ENCODE measurements around the gene ST6GAL1. TPM values are rescaled to one million over a fixed set of nuclear protein-coding genes. Genes with fewer than 3 reads are reported as not detected.

Gene ST6GAL1
- total RNA-seq, 1 experiment from 2014 or later: 3.3 TPM

DNA sequence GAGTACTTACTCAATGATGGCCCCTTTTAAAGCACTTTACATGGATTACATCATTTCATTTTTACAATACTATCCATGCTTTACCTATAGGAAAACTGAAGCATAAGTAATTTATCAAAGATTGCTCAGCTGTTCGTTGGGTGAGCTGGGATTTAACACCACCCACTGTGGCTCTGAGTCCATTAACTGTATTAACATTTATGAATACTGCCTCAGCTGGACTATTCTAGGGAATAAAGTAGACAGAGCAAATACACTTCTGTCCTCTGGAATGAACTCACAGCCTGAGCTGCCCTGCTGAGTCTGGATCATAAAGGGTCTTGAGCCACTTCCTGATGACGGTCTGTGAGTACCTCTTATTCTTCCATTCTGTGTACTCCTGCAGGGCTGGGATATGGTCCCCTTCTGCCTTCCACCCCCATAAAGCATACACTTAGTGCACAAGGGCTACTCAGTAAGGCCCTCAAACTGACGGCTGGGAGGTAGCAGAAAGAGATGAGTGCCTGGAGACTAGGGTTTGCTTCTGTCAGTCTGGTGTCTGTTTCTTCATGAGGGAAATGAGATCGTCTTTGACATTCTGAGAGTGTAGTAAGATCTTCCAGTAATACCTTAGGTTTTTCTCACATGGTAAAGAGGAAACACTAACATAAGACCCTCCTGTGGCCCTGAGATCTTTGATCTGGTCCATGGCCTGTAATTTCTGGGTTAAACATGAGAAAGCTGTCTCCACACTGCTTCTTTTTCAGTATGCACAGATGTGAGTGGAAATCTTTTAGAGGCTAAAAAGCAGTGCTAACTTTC, 12.6 kb upstream of the ST6GAL1 start:
- Histone ChIP-seq H3K27me3 (ENCODE audit: control insufficient read depth, insufficient read depth, low read length) (no peaks in the 10 kb centered on the region; the same call in 1 of the 2 replicates), H3K9me3 (ENCODE audit: control insufficient read depth, insufficient read depth, low read depth, low read length) (no peaks in the 10 kb centered on the region), H3K36me3 (ENCODE audit: control insufficient read depth, insufficient read depth, low read length) (no peaks in the 10 kb centered on the region), H3K4me3 (ENCODE audit: low read depth in 2 of 2, low read length in 2 of 2) (no peak overlapping the region), H3K27ac (ENCODE audit: low read length) (no peak overlapping the region), H3K4me1 (ENCODE audit: control insufficient read depth, insufficient read depth, low read length) (no peaks in the 10 kb centered on the region)
- in situ Hi-C loops (cut with HindIII; ENCODE audit: low pct_unique_long_range_greater_than_20kb, low sequenced_read_pairs) (no loop called here), intact Hi-C loops (cut with micrococcal nuclease; ENCODE audit: unreplicated experiment) (no loop called here)
- 0 out of 2 replicates have a peak, but pooled peaks have one; percentile 38 for ATAC-seq
- no TSS peak for BruUV-seq (replicated peaks)
- ChIA-PET CTCF (no interaction called here), POLR2A (no interaction called here)
- no peak for DNase-seq (ENCODE audit: low read depth, low spot score)
- no peak for TF ChIP-seq TCF7L2 (IDR thresholded peaks at IDR 0.05; ENCODE audit: low read depth, low read length)
- TF ChIP-seq, protein P1, sequence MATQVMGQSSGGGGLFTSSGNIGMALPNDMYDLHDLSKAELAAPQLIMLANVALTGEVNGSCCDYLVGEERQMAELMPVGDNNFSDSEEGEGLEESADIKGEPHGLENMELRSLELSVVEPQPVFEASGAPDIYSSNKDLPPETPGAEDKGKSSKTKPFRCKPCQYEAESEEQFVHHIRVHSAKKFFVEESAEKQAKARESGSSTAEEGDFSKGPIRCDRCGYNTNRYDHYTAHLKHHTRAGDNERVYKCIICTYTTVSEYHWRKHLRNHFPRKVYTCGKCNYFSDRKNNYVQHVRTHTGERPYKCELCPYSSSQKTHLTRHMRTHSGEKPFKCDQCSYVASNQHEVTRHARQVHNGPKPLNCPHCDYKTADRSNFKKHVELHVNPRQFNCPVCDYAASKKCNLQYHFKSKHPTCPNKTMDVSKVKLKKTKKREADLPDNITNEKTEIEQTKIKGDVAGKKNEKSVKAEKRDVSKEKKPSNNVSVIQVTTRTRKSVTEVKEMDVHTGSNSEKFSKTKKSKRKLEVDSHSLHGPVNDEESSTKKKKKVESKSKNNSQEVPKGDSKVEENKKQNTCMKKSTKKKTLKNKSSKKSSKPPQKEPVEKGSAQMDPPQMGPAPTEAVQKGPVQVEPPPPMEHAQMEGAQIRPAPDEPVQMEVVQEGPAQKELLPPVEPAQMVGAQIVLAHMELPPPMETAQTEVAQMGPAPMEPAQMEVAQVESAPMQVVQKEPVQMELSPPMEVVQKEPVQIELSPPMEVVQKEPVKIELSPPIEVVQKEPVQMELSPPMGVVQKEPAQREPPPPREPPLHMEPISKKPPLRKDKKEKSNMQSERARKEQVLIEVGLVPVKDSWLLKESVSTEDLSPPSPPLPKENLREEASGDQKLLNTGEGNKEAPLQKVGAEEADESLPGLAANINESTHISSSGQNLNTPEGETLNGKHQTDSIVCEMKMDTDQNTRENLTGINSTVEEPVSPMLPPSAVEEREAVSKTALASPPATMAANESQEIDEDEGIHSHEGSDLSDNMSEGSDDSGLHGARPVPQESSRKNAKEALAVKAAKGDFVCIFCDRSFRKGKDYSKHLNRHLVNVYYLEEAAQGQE (IDR thresholded peaks at IDR 0.05; ENCODE audit: insufficient read depth in 1 of 2, low read depth in 2 of 2, low read length in 1 of 2): no peak
- TF ChIP-seq, protein P2, sequence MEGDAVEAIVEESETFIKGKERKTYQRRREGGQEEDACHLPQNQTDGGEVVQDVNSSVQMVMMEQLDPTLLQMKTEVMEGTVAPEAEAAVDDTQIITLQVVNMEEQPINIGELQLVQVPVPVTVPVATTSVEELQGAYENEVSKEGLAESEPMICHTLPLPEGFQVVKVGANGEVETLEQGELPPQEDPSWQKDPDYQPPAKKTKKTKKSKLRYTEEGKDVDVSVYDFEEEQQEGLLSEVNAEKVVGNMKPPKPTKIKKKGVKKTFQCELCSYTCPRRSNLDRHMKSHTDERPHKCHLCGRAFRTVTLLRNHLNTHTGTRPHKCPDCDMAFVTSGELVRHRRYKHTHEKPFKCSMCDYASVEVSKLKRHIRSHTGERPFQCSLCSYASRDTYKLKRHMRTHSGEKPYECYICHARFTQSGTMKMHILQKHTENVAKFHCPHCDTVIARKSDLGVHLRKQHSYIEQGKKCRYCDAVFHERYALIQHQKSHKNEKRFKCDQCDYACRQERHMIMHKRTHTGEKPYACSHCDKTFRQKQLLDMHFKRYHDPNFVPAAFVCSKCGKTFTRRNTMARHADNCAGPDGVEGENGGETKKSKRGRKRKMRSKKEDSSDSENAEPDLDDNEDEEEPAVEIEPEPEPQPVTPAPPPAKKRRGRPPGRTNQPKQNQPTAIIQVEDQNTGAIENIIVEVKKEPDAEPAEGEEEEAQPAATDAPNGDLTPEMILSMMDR (IDR thresholded peaks at IDR 0.05): no peak
- TF ChIP-seq SIN3A (IDR thresholded peaks at IDR 0.05; ENCODE audit: borderline replicate concordance, insufficient read depth, low read depth, low read length): no peak
- TF ChIP-seq POLR2AphosphoS5 (IDR thresholded peaks at IDR 0.05; ENCODE audit: low read depth, low read length): no peak

- Histone ChIP-seq H3K36me3 (ENCODE audit: control insufficient read depth, insufficient read depth, low read length) (no peaks in the 10 kb centered on the region), H3K4me1 (ENCODE audit: control insufficient read depth, insufficient read depth, low read length) (no peaks in the 10 kb centered on the region), H3K9me3 (ENCODE audit: control insufficient read depth, insufficient read depth, low read depth, low read length) (no peaks in the 10 kb centered on the region), H3K27me3 (ENCODE audit: control insufficient read depth, insufficient read depth, low read length) (no peaks in the 10 kb centered on the region; the same call in 1 of the 2 replicates), H3K4me3 (ENCODE audit: low read depth in 2 of 2, low read length in 2 of 2) (no peak overlapping the region), H3K27ac (ENCODE audit: low read length) (no peak overlapping the region)
- TF ChIP-seq, protein P1 (IDR thresholded peaks at IDR 0.05; ENCODE audit: insufficient read depth in 1 of 2, low read depth in 2 of 2, low read length in 1 of 2): no peak
- TF ChIP-seq SIN3A (IDR thresholded peaks at IDR 0.05; ENCODE audit: borderline replicate concordance, insufficient read depth, low read depth, low read length): no peak
- no peak for TF ChIP-seq POLR2AphosphoS5 (IDR thresholded peaks at IDR 0.05; ENCODE audit: low read depth, low read length)
- TF ChIP-seq TCF7L2 (IDR thresholded peaks at IDR 0.05; ENCODE audit: low read depth, low read length): no peak
- TF ChIP-seq, protein P2 (IDR thresholded peaks at IDR 0.05): no peak
- intact Hi-C loops (cut with micrococcal nuclease; ENCODE audit: unreplicated experiment): no loop called here
- in situ Hi-C loops (cut with HindIII; ENCODE audit: low pct_unique_long_range_greater_than_20kb, low sequenced_read_pairs): no loop called here
- POLR2A ChIA-PET: no interaction called here
- CTCF ChIA-PET: no interaction called here
- no TSS peak for BruUV-seq (replicated peaks)
- DNase-seq (ENCODE audit: low read depth, low spot score) (no peak), ATAC-seq (no peak)
Measured at GRCh38 chr3:186920301-186920700, 10.0 kb upstream of the ST6GAL1 start.
